NCI-H345 treated with DMSO at 0.1 percent for 48 hours (cell line): ENCODE measurements around the gene PAQR7.
"Not testable (repeated sequence)": the region's sequence is repeated elsewhere in the genome, so short reads cannot be mapped to it uniquely, and the experiment has no call there.

Source experiments
- DNase-seq: peaks from one replicate; lab custom pipeline; 2025; ENCODE audit not compliant: unreplicated experiment; lab: John Stamatoyannopoulos, UW

Gene PAQR7

GRCh38 chr1:25848531-25848930 lies 27.0 kb downstream of the PAQR7 start:
- no peak for DNase-seq

DNA sequence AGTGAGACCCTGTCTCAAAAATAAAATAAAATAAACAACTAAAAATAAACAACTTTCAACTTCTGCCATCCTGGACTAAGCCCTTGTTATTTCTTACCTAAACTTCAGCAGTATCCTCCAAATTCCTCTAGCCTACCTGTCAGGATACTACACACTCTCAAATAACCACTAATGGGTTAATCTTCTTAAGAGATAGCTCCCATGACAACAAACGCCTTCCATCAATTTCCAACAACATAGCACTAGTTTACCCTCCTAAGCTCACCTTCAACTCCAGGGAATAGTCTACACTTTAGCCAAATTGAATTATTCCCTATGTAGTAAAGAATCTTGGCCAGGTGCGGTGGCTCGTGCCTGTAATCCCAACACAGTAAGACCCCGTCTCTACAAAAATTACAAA lies 27.6 kb downstream of the PAQR7 start:
- no peak for DNase-seq

GRCh38 chr1:25845664-25846063 lies 29.8 kb downstream of the PAQR7 start:
- DNase-seq, result no peak

- DNase-seq, result no peak
Observed at GRCh38 chr1:25844536-25845337, 30.8 kb downstream of the PAQR7 start.

- DNase-seq, result no peak
Observed at GRCh38 chr1:25843483-25843882, 32.0 kb downstream of the PAQR7 start.

DNA sequence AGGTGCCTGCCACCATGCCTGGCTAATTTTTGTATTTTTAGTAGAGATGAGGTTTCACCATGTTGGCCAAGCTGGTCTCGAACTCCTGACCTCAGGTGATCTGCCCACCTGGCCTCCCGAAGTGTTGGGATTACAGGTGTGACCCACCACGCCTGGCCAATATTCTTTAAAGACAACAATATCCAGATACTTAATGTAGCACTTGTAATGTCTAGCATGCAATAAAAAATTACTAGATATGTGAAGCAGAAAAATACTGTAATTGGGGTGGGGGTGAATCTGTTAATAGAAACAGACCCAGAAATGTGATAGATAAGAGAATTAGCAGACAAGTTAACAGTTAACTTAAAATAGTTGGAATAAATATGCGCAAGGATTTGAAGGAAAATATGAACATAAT lies 35.7 kb downstream of the PAQR7 start:
- not testable (repeated sequence) for DNase-seq

GRCh38 chr1:25837262-25837875 lies 38.1 kb downstream of the PAQR7 start:
- DNase-seq, result no peak

GRCh38 chr1:25836695-25837094 lies 38.8 kb downstream of the PAQR7 start:
- no peak for DNase-seq

GRCh38 chr1:25834894-25835293 lies 40.6 kb downstream of the PAQR7 start:
- DNase-seq, result no peak

DNA sequence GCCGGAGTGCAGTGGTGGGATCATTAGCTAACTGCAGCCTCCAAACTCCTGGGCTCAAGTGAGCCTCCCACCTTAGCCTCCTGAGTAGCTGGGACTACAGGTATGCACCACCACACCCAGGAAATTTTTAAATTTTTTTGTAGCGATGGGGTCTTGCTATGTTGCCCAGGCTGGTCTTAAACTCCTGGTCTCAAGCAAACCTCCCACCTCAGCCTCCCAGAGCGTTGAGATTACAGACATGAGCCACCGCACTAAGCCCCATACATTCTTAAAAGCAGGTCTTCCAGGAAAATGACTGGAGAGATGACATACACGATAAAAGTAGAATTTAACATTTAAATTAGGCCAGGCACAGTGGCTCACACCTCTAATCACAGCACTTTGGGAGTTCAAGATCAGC lies 42.4 kb downstream of the PAQR7 start:
- DNase-seq, result no peak

- DNase-seq, result no peak
Observed at GRCh38 chr1:25832336-25833037, 43.0 kb downstream of the PAQR7 start.

GRCh38 chr1:25831569-25832196 lies 43.8 kb downstream of the PAQR7 start:
- DNase-seq, result no peak

DNA sequence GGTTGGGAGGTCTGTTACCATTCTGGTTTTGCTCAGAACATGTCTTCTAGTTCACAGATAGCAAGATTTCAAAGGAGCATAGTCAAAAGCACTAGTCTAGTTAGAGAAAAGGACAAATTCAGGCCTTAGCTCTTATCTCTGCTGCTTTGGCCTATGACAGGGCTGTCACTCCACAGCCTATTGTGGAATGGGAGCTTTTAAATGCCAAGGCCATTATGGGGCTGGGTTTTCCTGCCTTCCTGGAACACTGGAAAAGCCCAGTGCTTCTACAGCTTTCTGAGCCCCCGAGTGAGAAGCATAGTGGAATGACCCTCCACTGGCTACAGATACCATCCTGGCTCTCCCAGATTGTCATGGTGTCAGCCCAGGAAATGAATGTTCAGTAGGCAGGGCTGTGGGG lies 46.5 kb downstream of the PAQR7 start:
- DNase-seq, result no peak

- no peak for DNase-seq
Observed at GRCh38 chr1:25828491-25828890, 47.0 kb downstream of the PAQR7 start.

- DNase-seq, result no peak
Observed at GRCh38 chr1:25826571-25826970, 48.9 kb downstream of the PAQR7 start.

DNA sequence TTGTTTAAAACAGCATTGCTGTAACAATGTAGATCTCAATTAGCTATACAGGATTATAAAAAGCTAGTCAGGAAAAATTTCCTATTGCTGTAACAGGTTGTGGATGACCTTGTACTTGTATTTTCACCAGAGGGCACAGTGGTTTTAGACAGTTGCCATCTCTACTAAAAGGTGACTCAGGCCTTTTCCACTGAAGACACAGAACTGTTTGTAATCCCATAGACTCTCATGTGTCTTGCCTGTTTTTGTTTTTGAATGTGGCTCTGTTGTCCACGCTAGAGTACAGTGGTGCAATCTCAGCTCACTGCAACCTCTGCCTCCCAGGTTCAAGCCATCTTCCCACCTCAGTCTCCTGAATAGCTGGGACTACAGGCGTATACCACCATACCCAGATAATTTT lies 49.9 kb downstream of the PAQR7 start:
- DNase-seq, result no peak

DNA sequence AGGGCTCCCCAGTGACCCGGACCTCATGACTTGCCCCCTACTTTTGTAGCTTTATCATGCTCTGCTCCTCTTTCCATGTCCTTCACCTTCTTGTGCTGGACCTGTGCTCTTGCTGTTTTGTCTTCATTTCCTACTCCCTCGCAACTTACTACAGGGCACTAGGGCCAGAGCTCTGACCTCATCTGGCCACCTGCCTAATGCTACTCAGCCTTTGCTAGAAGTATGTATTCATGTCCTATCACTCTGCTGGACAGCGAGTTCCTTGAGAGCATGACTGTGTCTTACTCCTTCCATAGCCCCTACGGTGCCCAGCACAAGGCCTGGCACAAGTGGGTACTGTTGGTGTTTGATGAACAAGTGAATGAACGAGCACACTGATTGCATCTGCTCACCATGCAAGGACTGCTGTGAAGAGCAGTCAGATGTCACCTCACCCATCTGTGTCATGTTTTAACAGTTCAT lies 53.8 kb downstream of the PAQR7 start:
- DNase-seq, result no peak

DNA sequence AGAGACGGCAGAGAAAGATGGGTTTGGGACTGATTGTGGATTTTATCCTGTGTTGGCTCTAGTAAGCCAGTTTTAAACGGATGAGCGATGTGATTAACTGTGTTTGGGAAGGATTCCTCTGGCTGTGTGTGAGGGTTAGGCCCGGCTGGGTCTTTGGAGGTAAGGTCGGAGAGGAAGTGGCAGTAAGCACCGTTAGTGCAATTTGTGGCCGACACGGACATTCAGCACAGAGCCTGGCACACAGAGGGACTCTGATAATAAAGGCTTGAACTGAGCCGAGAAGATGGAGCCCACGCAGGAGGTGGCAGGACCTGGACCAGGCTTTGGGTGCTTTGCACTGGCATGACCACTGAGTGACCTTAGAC lies 54.4 kb downstream of the PAQR7 start:
- DNase-seq, result no peak

DNA sequence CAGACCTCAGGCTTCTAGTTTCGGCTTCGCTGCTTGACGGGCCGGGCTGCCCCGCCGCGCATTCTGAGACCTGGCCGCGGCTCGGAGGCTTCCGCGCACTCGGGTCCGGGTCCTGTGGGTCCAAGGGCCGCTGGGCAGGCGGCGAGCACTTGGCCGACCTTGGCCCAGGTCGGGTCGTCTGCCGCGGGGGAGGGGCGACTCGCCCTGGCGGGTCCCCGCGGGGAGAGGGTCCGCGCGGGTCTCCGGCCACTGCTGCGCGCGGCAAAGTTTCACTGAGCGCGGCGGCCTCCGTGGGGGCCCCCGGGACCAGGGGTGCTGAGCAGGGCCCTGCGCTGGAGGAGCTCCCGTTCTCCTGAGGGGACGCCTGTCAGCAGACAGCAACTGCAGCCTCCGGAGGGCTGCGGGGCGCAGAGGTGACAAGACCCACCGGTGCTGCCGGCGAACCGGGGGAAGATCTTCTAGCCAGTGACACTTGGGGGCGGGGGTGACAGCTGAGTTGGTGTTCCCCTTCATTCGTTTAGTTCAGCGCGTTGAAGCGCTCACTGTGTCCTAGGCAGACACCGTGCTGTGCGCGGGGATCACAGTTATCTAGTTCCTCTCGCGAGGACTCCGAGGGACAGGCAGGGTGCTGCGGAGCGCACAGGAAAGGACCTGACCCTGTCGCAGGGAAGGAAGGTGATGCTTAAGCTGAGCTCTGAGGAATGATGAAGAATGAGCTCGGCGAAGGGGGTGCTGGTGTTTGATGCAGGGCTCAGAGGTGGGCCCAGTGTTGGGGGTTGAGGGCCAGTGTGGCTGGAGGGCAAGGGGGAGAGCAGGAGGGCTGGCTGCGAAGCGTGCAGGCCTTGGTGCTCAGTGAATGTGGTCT lies 55.0 kb downstream of the PAQR7 start:
- no peak for DNase-seq

- DNase-seq, result peak; percentile 74
Observed at GRCh38 chr1:25819491-25820246, 55.8 kb downstream of the PAQR7 start, which contains the start of gene MTFR1L. Gene MTFR1L, plus strand, starts transcription at chr1:25819954. Its CDS starts 3,151 bp downstream, at chr1:25823105.
